SK-N-SH (cell line): ENCODE results near the gene PRSS56. TPM values are rescaled to one million over a fixed set of nuclear protein-coding genes. Genes with fewer than 3 reads are reported as not detected.
A peak's percentile ranks its signal among the peaks of the same experiment; 100 is the strongest.

Experiments used
- CTCF ChIA-PET: fragments of 300-600, 350-600 bp; formaldehyde crosslinking; extraction: SDS; loops from one replicate; lab custom pipeline; 2021; lab: Yijun Ruan, JAX
- POLR2A ChIA-PET: fragments of 350-600 bp; sonication (Branson Sonifier 250); formaldehyde crosslinking; extraction: SDS; loops from one replicate; lab custom pipeline; 2020; ENCODE audit warnings: antibody characterized with exemption, inconsistent platforms; lab: Yijun Ruan, JAX
- DNase-seq: peaks from one replicate; pipeline ENCODE4 v3.0.0; 2012
- H2AFZ ChIP-seq: fragments of 200-600 bp; sonication (generic); 2 replicates; pipeline ENCODE4 v1.8.1; 2016; ENCODE audit warnings: antibody characterized with exemption, mild to moderate bottlenecking, low read depth
- H3F3A ChIP-seq: fragments of 200-600 bp; sonication (generic); replicated peaks from 2 replicates; pipeline ENCODE3; 2016; ENCODE audit warnings: antibody characterized with exemption, mild to moderate bottlenecking; ENCODE audit not compliant: insufficient read depth
- H3K27ac ChIP-seq, 2 experiments: fragments of 200-500 bp in 1 of 2; fragments of 200-600 bp in 1 of 2; sonication (Bioruptor generic) in 1 of 2; sonication (generic), shearing (Covaris generic) in 1 of 2; 2 replicates each; pipeline versions ENCODE4 v1.5.1 to v1.6.1; 2014 to 2016; ENCODE audit warnings: low read depth in 2 of 2, inconsistent platforms in 1 of 2, low read length in 1 of 2, mild to moderate bottlenecking in 1 of 2, mixed read lengths in 1 of 2
- H3K27me3 ChIP-seq: fragments of 200-600 bp; sonication (generic), shearing (Covaris generic); 2 replicates; pipeline ENCODE4 v1.6.1; 2016; ENCODE audit warnings: mixed run types; ENCODE audit not compliant: insufficient read depth
- H3K36me3 ChIP-seq, 2 experiments: fragments of 200-500 bp in 1 of 2; fragments of 200-600 bp in 1 of 2; sonication (Bioruptor generic) in 1 of 2; sonication (generic) in 1 of 2; replicated peaks in 1 of 2; 2 replicates each; pipeline versions ENCODE3 to v1.5.1; 2014 to 2016; ENCODE audit warnings: low read length in 1 of 2, mild to moderate bottlenecking in 1 of 2; ENCODE audit not compliant: insufficient read depth in 2 of 2, control insufficient read depth in 1 of 2
- H3K4me1 ChIP-seq, 2 experiments: fragments of 200-500 bp in 1 of 2; fragments of 200-600 bp in 1 of 2; sonication (Bioruptor generic) in 1 of 2; sonication (generic), shearing (Covaris generic) in 1 of 2; 2 replicates each; pipeline versions ENCODE4 v1.5.1 to v1.6.1; 2014 to 2016; ENCODE audit warnings: low read depth in 1 of 2, low read length in 1 of 2, mixed run types in 1 of 2; ENCODE audit not compliant: insufficient read depth in 2 of 2, control insufficient read depth in 1 of 2
- H3K4me2 ChIP-seq: fragments of 200-600 bp; sonication (generic), shearing (Covaris generic); 2 replicates; pipeline ENCODE4 v1.6.1; 2017; ENCODE audit warnings: mixed run types
- H3K4me3 ChIP-seq, 2 experiments: fragments of 200-500 bp in 1 of 2; fragments of 200-600 bp in 1 of 2; sonication (Bioruptor generic) in 1 of 2; sonication (generic), shearing (Covaris generic) in 1 of 2; 2 replicates each; pipeline versions ENCODE4 v1.5.1 to v1.8.1; 2014 to 2016; ENCODE audit warnings: low read depth in 2 of 2, inconsistent platforms in 1 of 2, low read length in 1 of 2, mild to moderate bottlenecking in 1 of 2, mixed read lengths in 1 of 2, moderate library complexity in 1 of 2
- H3K79me2 ChIP-seq: fragments of 200-600 bp; sonication (generic); 2 replicates; pipeline ENCODE4 v1.8.1; 2017; ENCODE audit warnings: mild to moderate bottlenecking; ENCODE audit not compliant: insufficient read depth
- H3K9ac ChIP-seq: fragments of 200-600 bp; sonication (generic); 2 replicates; pipeline ENCODE4 v1.6.1; 2017; ENCODE audit warnings: mixed run types
- H3K9me2 ChIP-seq: fragments of 200-600 bp; sonication (generic); 2 replicates; pipeline ENCODE4 v1.6.1; 2017; ENCODE audit warnings: mixed run types
- H3K9me3 ChIP-seq: fragments of 200-600 bp; sonication (generic); 2 replicates; pipeline ENCODE4 v1.6.1; 2017; ENCODE audit warnings: mixed run types, mild to moderate bottlenecking, moderate library complexity
- H4K20me1 ChIP-seq: fragments of 200-600 bp; sonication (generic); 2 replicates; pipeline ENCODE4 v1.6.1; 2017; ENCODE audit warnings: mild to moderate bottlenecking, mixed run types; ENCODE audit not compliant: insufficient read depth
- GABPA ChIP-seq: IDR thresholded peaks from 2 replicates; pipeline ENCODE4 v1.4.0; 2012; ENCODE audit warnings: low read depth, mild to moderate bottlenecking
- GATA2 ChIP-seq: sonication (generic); formaldehyde crosslinking; IDR thresholded peaks from 2 replicates; pipeline ENCODE4 v1.5.0; 2020; ENCODE audit warnings: mild to moderate bottlenecking, missing genetic modification reagents
- RAD21 ChIP-seq: IDR thresholded peaks from 2 replicates; pipeline ENCODE4 v1.6.1; 2012; ENCODE audit warnings: mild to moderate bottlenecking, low read length
- RXRA ChIP-seq: IDR thresholded peaks from 2 replicates; pipeline ENCODE4 v1.4.0; 2012; ENCODE audit warnings: low read depth, mild to moderate bottlenecking, borderline replicate concordance
- SIN3A ChIP-seq: IDR thresholded peaks from 2 replicates; pipeline ENCODE4 v1.6.1; 2012; ENCODE audit warnings: low read depth, mild to moderate bottlenecking, low read length, moderate library complexity, borderline replicate concordance
- SMC3 ChIP-seq: IDR thresholded peaks from 2 replicates; pipeline ENCODE4 v1.6.1; 2012; ENCODE audit warnings: low read depth, low read length, improper control_type of control experiment
- TCF12 ChIP-seq: IDR thresholded peaks from 2 replicates; pipeline ENCODE4 v1.4.0; 2012
- TEAD4 ChIP-seq: IDR thresholded peaks from 2 replicates; pipeline ENCODE4 v1.4.0; 2012; ENCODE audit warnings: mild to moderate bottlenecking, borderline replicate concordance; ENCODE audit not compliant: insufficient read depth
- YY1 ChIP-seq: IDR thresholded peaks from 2 replicates; pipeline ENCODE4 v1.4.0; 2012; ENCODE audit warnings: low read depth, mild to moderate bottlenecking
- WGBS: methylation state at CpG from one replicate; pipeline ENCODE4 v1.1.6; 2017; ENCODE audit warnings: low lambda C conversion rate; 5-methylcytosine and 5-hydroxymethylcytosine counted together
- polyA plus RNA-seq, 3 experiments: library from polyadenylated mRNA; depleted of rRNA; stranded (reverse); fragments of >200 nt; gene quantifications; 2 replicates each; pipeline ENCODE4 v1.2.3, GENCODE V29; 2012
- TF ChIP-seq, protein P1 (sequence below): IDR thresholded peaks from 2 replicates; pipeline ENCODE4 v1.4.0; 2012; ENCODE audit warnings: low read depth
- TF ChIP-seq, protein P2 (sequence below): fragments of 150-350 bp; IDR thresholded peaks from 2 replicates; pipeline ENCODE4 v1.6.1; 2017; ENCODE audit warnings: antibody characterized with exemption, low read length, low read depth, borderline replicate concordance

The PRSS56 gene
- polyA plus RNA-seq, 1 of the 3 experiments (the other 2 are of a cell fraction) = not detected

GRCh38 chr2:232490221-232491138 is 29.7 kb upstream of the PRSS56 start:
- H3K27ac ChIP-seq = no peak overlapping the region
- H3K36me3 ChIP-seq = no peaks in the 10 kb centered on the region
- no peaks in the 10 kb centered on the region for H3F3A ChIP-seq
- no peak overlapping the region for H3K4me3 ChIP-seq
- H4K20me1 ChIP-seq = no peaks in the 10 kb centered on the region
- POLR2A ChIA-PET = interaction anchor here (0.6 kb wide), 1 partner anchor 27 kb away, joined by 3 read pairs; no protein-coding TSS in a partner anchor
- peak; percentile 24 for DNase-seq
- H3K9ac ChIP-seq = no peak overlapping the region
- H3K9me2 ChIP-seq = no peaks in the 10 kb centered on the region
- 69% methylated on average over 19 of the region's 30 CpGs for WGBS
- H3K4me1 ChIP-seq = peaks cover 0 to 6% of the 10 kb centered on the region in 2 experiments; a peak in 1 of 4 replicates
- H3K9me3 ChIP-seq = no peaks in the 10 kb centered on the region
- H3K79me2 ChIP-seq = no peaks in the 10 kb centered on the region
- H3K4me2 ChIP-seq = no peak overlapping the region
- CTCF ChIA-PET = interaction anchor here (1.0 to 1.7 kb wide), 3 partner anchors 26 to 52 kb away, joined by 3 to 7 read pairs (median 3); no protein-coding TSS in a partner anchor
- H2AFZ ChIP-seq = no peak overlapping the region
- peaks cover 11% of the 10 kb centered on the region; the same call in 1 of the 2 replicates for H3K27me3 ChIP-seq
- TF ChIP-seq, protein P1, sequence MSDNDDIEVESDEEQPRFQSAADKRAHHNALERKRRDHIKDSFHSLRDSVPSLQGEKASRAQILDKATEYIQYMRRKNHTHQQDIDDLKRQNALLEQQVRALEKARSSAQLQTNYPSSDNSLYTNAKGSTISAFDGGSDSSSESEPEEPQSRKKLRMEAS = no peak
- no peak for TF ChIP-seq YY1
- no peak for TF ChIP-seq GABPA
- TF ChIP-seq TCF12 = no peak

- Histone ChIP-seq H3K36me3 (no peaks in the 10 kb centered on the region), H3K9ac (no peak overlapping the region), H3K4me3 (no peak overlapping the region), H3F3A (no peaks in the 10 kb centered on the region), H4K20me1 (no peaks in the 10 kb centered on the region), H3K27ac (no peak overlapping the region), H3K4me1 (peaks cover 0 to 4% of the 10 kb centered on the region in 2 experiments; a peak in 1 of 4 replicates), H3K4me2 (no peak overlapping the region), H2AFZ (no peak overlapping the region), H3K9me3 (no peaks in the 10 kb centered on the region), H3K27me3 (peaks cover 11% of the 10 kb centered on the region; the same call in 1 of the 2 replicates), H3K79me2 (no peaks in the 10 kb centered on the region), H3K9me2 (no peaks in the 10 kb centered on the region)
- WGBS = 79% methylated on average over 12 of the region's 12 CpGs
- DNase-seq = no peak
- POLR2A ChIA-PET = no interaction called here
- TF ChIP-seq RAD21 (no peak), SIN3A (no peak), GATA2 (CRISPR knock-in tag) (no peak), TEAD4 (no peak), SMC3 (no peak), RXRA (no peak)
- TF ChIP-seq, protein P2, sequence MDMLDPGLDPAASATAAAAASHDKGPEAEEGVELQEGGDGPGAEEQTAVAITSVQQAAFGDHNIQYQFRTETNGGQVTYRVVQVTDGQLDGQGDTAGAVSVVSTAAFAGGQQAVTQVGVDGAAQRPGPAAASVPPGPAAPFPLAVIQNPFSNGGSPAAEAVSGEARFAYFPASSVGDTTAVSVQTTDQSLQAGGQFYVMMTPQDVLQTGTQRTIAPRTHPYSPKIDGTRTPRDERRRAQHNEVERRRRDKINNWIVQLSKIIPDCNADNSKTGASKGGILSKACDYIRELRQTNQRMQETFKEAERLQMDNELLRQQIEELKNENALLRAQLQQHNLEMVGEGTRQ = no peak
- CTCF ChIA-PET = interaction anchor here (1.4 kb wide), 1 partner anchor 52 kb away, joined by 3 read pairs; no protein-coding TSS in a partner anchor
Measured at GRCh38 chr2:232491139-232491780, 28.9 kb upstream of the PRSS56 start.
